CD8-positive, alpha-beta memory T cell (primary cell): ENCODE measurements around the gene ALG2. TPM values are rescaled to one million over a fixed set of nuclear protein-coding genes. Genes with fewer than 3 reads are reported as not detected.
A peak's percentile ranks its signal among the peaks of the same experiment; 100 is the strongest.
"Not testable (repeated sequence)": the region's sequence is repeated elsewhere in the genome, so short reads cannot be mapped to it uniquely, and the experiment has no call there.

Experiments
- CTCF ChIA-PET: fragments of 350-600 bp; sonication (Branson Sonifier 250); formaldehyde crosslinking; loops from one replicate; lab custom pipeline; 2021; ENCODE audit warnings: antibody characterized with exemption; lab: Charles Lee
- POLR2A ChIA-PET: fragments of 350-600 bp; sonication (Branson Sonifier 250); formaldehyde crosslinking; loops from one replicate; lab custom pipeline; 2021; ENCODE audit warnings: antibody characterized with exemption; lab: Charles Lee
- DNase-seq, 5 donors: peaks; one replicate each; pipeline versions ENCODE4 v3.0.0 to v3.0.0-alpha.2; 2020 to 2022; ENCODE audit warnings: mixed read lengths in 1 of 5
- H3K27ac ChIP-seq: one replicate; pipeline ENCODE4 v1.7.0; 2013; ENCODE audit warnings: low read depth, mild to moderate bottlenecking, low read length, moderate library complexity
- H3K27me3 ChIP-seq: 2 replicates; pipeline ENCODE4 v1.7.0; 2013; ENCODE audit warnings: low read length, mild to moderate bottlenecking; ENCODE audit not compliant: insufficient read depth, poor library complexity, severe bottlenecking
- H3K36me3 ChIP-seq: 2 replicates; pipeline ENCODE4 v1.7.0; 2013; ENCODE audit warnings: mild to moderate bottlenecking, low read length, moderate library complexity; ENCODE audit not compliant: insufficient read depth
- H3K4me1 ChIP-seq: 2 replicates; pipeline ENCODE4 v1.7.0; 2013; ENCODE audit warnings: mild to moderate bottlenecking, low read length, moderate library complexity; ENCODE audit not compliant: insufficient read depth
- H3K4me3 ChIP-seq: 2 replicates; pipeline ENCODE4 v1.7.0; 2013; ENCODE audit warnings: mild to moderate bottlenecking, low read length
- H3K9me3 ChIP-seq: 2 replicates; pipeline ENCODE4 v1.7.0; 2013; ENCODE audit warnings: mild to moderate bottlenecking, low read length
- H3K27ac Mint-ChIP-seq, 8 donors: one replicate each; pipeline ENCODE4 v1.8.0; 2020 to 2021; ENCODE audit warnings: mixed read lengths in 8 of 8, mild to moderate bottlenecking in 6 of 8, inconsistent platforms in 3 of 8, moderate library complexity in 3 of 8
- H3K27me3 Mint-ChIP-seq, 2 donors: one replicate each; pipeline ENCODE4 v1.8.0; 2020 to 2021; ENCODE audit warnings: mixed read lengths in 2 of 2, mild to moderate bottlenecking in 1 of 2, moderate library complexity in 1 of 2
- H3K36me3 Mint-ChIP-seq, 3 donors: one replicate each; pipeline ENCODE4 v1.8.0; 2020 to 2021; ENCODE audit warnings: mixed read lengths in 3 of 3, inconsistent platforms in 1 of 3, mild to moderate bottlenecking in 1 of 3
- H3K4me1 Mint-ChIP-seq, 3 donors: one replicate each; pipeline ENCODE4 v1.8.0; 2020 to 2021; ENCODE audit warnings: mixed read lengths in 3 of 3, inconsistent platforms in 1 of 3, mild to moderate bottlenecking in 1 of 3
- H3K4me3 Mint-ChIP-seq, 7 donors: one replicate each; pipeline ENCODE4 v1.8.0; 2020 to 2021; ENCODE audit warnings: mixed read lengths in 7 of 7, mild to moderate bottlenecking in 6 of 7, moderate library complexity in 4 of 7, inconsistent platforms in 2 of 7
- H3K9me3 Mint-ChIP-seq, 5 donors: one replicate each; pipeline ENCODE4 v1.8.0; 2020 to 2022; ENCODE audit warnings: mixed read lengths in 5 of 5, mild to moderate bottlenecking in 3 of 5, moderate library complexity in 2 of 5, inconsistent platforms in 1 of 5
- polyA plus RNA-seq: library from polyadenylated mRNA; unstranded; fragments of 300-500 nt; fragmentation: Illumina TruSeq; gene quantifications from one replicate; pipeline ENCODE4 v1.2.3, GENCODE V29; 2021
- total RNA-seq, 2 experiments: library from RNA; stranded (reverse); gene quantifications; one replicate each; pipeline ENCODE4 v1.2.3, GENCODE V29; 2021

Gene ALG2
- total and polyA plus RNA-seq, 3 experiments from 2014 or later: 30.1 to 33.2 (median 31.4) TPM

DNA sequence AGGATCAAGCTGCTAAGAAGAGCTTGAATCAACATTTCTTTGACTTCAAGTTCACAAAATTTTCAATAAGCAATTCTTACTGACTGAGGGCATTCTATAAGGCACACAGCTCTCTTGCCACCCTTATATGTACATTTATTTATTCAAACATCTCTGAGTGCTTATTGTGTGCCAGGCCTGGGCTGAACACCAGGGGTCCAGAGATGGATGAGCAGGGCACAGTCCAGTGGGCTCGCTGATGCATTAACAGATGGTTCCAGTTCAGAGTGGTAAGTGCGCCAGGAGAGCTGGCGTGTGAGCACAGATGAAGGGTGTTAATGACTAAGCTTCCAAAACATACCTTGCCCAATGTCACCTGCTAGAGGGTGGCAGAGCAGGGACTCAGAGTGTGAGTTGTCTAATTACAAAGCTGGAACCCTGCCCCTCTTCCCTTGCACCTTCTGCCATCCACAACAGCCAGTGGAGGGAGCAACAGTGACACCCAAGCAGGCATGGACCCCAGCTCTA lies 24.6 kb downstream of the ALG2 start:
- Histone ChIP-seq H3K27ac (no peak overlapping the region), H3K4me1 (no peaks in the 10 kb centered on the region), H3K27me3 (no peaks in the 10 kb centered on the region), H3K36me3 (no peaks in the 10 kb centered on the region), H3K4me3 (no peak overlapping the region), H3K9me3 (no peaks in the 10 kb centered on the region)
- H3K4me1 Mint-ChIP-seq: peaks cover 0 to 8% (median 2%) of the 10 kb centered on the region in 3 donors
- H3K9me3 Mint-ChIP-seq: peaks cover 0 to 4% (median 0%) of the 10 kb centered on the region in 5 donors
- H3K4me3 Mint-ChIP-seq: no peak overlapping the region
- no peak overlapping the region for H3K27ac Mint-ChIP-seq
- no peak for DNase-seq
- peaks cover 0 to 5% of the 10 kb centered on the region in 2 donors for H3K27me3 Mint-ChIP-seq
- ChIA-PET CTCF (interaction anchor here (1.0 to 2.3 kb wide), 3 partner anchors 10 to 14 kb away, joined by 3 to 9 read pairs (median 4); no protein-coding TSS in a partner anchor), POLR2A (no interaction called here)
- H3K36me3 Mint-ChIP-seq: peaks cover 0 to 4% (median 0%) of the 10 kb centered on the region in 3 donors

DNA sequence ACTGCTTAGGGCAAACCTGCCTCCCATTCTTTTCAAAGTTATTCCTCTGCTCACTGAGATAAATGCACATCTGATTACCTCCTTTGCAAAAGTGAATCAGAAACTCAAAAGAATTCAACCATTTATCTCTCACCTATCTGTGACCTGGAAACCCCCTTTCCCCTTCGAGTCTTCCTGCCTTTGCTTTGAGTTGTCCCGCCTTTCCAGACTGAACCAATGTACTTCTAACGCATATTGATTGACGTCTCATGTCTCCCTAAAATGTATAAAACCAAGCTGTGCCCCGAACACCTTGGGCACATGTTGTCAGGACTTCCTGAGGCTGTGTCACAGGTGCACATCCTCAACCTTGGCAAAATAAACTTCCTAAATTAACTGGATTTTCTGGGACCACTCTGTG lies 25.3 kb downstream of the ALG2 start:
- H3K27ac ChIP-seq, H3K9me3 Mint-ChIP-seq, H3K4me3 ChIP-seq, H3K4me1 ChIP-seq, POLR2A ChIA-PET, H3K36me3 Mint-ChIP-seq, H3K27me3 Mint-ChIP-seq, H3K27ac Mint-ChIP-seq, H3K4me1 Mint-ChIP-seq, DNase-seq, H3K27me3 ChIP-seq, H3K36me3 ChIP-seq, H3K4me3 Mint-ChIP-seq, H3K9me3 ChIP-seq: not testable (repeated sequence)
- CTCF ChIA-PET: interaction anchor here (2.3 kb wide), 1 partner anchor 12 kb away, joined by 9 read pairs; no protein-coding TSS in a partner anchor

DNA sequence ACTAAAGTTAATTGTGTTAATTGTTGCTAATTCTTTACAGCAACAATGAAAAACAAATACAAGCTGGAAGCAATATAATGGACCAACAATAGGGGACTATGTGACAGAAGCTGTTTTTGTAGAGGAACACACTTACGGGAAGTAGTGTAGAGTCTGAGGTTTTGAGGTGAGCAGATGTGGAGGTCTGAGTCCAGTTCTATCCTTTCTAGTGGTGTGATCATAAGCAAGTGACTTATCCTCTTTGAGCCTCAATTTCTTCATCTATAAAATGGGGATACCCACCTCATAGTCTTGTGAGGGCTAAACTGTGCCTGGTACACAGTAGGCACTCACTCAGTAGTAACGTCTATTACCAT lies 28.3 kb downstream of the ALG2 start:
- Mint-ChIP-seq H3K36me3 (peaks cover 0 to 4% (median 0%) of the 10 kb centered on the region in 3 donors), H3K9me3 (peaks cover 0 to 4% (median 0%) of the 10 kb centered on the region in 5 donors), H3K27me3 (peaks cover 7 to 10% of the 10 kb centered on the region in 2 donors), H3K4me1 (peaks cover 0 to 8% (median 2%) of the 10 kb centered on the region in 3 donors), H3K27ac (no peak overlapping the region), H3K4me3 (no peak overlapping the region)
- no peaks in the 10 kb centered on the region for H3K4me1 ChIP-seq
- H3K27ac ChIP-seq: no peak overlapping the region
- H3K4me3 ChIP-seq: no peak overlapping the region
- no peaks in the 10 kb centered on the region for H3K9me3 ChIP-seq
- no peak for DNase-seq
- no peaks in the 10 kb centered on the region for H3K27me3 ChIP-seq
- POLR2A ChIA-PET: no interaction called here
- no peaks in the 10 kb centered on the region for H3K36me3 ChIP-seq
- CTCF ChIA-PET: no interaction called here

DNA sequence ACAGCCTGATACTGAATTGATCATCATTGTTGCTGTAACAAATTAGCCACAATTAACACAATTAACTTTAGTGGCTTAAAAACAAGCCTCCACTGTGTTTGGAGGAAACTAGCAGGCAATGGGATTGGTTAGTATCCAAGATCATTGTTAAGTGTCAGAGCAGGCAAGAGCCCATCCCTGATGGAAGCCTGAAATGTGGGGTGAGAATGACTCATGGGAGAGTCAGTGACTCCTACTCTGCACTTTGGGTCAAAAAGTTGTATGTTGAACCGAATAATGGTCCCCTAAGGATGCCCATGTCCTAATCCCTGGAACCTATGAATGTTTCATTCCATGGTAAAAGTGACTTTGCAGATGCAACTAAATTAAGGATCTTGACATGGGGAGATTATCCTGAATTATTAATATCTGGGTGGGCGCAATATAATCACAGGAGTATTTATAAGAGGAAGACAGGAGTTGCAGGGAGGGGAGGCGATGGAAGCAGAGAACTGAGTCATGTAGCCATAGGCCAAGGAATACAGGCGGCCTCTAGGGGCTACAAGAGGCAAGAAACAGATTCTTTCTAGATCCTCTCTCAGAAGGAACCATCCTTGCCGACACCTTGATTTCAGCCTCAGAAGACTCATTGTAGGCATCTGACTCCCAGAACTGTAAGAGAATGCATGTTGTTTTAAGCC lies 28.8 kb downstream of the ALG2 start:
- Histone ChIP-seq H3K4me1 (no peaks in the 10 kb centered on the region), H3K27ac (no peak overlapping the region), H3K9me3 (no peaks in the 10 kb centered on the region), H3K36me3 (no peaks in the 10 kb centered on the region), H3K27me3 (no peaks in the 10 kb centered on the region), H3K4me3 (no peak overlapping the region)
- Mint-ChIP-seq H3K9me3 (peaks cover 0 to 4% (median 0%) of the 10 kb centered on the region in 5 donors), H3K36me3 (peaks cover 0 to 4% (median 0%) of the 10 kb centered on the region in 3 donors), H3K4me3 (no peak overlapping the region), H3K4me1 (peaks cover 0 to 8% (median 2%) of the 10 kb centered on the region in 3 donors), H3K27ac (no peak overlapping the region), H3K27me3 (peaks cover 10% of the 10 kb centered on the region in 2 donors)
- POLR2A ChIA-PET: no interaction called here
- DNase-seq: no peak
- CTCF ChIA-PET: no interaction called here

DNA sequence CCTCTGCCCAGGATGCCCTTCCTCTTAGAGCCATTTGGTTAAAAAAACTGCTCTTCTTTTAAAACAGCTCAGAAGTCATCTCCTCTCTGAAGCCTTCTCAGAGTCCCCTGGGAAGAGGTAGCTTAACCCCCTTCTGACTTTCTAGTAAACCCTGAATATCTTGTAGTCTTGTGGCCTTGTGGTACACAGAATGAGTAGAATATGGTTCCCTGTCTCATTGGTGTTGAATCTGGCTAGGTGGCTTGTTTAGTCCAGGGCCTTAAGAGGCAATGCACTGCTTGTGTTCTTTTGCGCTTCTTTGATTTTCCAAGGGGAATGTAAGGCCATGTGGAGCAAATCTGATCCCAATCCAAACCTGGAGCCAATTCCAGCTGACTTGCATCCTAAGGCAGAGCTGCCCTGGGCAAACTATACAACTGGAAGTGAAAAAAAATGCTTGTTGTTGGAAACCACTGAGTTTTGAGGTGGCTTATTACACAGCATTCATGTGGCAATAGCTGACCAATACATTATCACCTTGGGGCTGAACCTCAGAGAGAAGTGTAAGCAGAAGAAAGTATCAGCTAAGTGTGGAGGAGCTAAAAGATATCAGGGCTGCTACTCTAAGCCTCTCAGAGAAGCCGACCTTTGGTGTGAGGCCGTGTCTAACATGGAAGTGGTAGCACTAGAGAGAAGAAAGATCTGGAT lies 31.0 kb downstream of the ALG2 start:
- Mint-ChIP-seq H3K36me3 (peaks cover 0 to 4% (median 0%) of the 10 kb centered on the region in 3 donors), H3K4me3 (no peak overlapping the region), H3K4me1 (peaks cover 0 to 2% (median 0%) of the 10 kb centered on the region in 3 donors), H3K9me3 (peaks cover 0 to 4% (median 0%) of the 10 kb centered on the region in 5 donors), H3K27me3 (peaks cover 10 to 11% of the 10 kb centered on the region in 2 donors), H3K27ac (no peak overlapping the region)
- ChIA-PET CTCF (no interaction called here), POLR2A (no interaction called here)
- Histone ChIP-seq H3K4me3 (no peak overlapping the region), H3K36me3 (no peaks in the 10 kb centered on the region), H3K4me1 (no peaks in the 10 kb centered on the region), H3K27ac (no peak overlapping the region), H3K9me3 (no peaks in the 10 kb centered on the region), H3K27me3 (no peaks in the 10 kb centered on the region)
- no peak for DNase-seq

DNA sequence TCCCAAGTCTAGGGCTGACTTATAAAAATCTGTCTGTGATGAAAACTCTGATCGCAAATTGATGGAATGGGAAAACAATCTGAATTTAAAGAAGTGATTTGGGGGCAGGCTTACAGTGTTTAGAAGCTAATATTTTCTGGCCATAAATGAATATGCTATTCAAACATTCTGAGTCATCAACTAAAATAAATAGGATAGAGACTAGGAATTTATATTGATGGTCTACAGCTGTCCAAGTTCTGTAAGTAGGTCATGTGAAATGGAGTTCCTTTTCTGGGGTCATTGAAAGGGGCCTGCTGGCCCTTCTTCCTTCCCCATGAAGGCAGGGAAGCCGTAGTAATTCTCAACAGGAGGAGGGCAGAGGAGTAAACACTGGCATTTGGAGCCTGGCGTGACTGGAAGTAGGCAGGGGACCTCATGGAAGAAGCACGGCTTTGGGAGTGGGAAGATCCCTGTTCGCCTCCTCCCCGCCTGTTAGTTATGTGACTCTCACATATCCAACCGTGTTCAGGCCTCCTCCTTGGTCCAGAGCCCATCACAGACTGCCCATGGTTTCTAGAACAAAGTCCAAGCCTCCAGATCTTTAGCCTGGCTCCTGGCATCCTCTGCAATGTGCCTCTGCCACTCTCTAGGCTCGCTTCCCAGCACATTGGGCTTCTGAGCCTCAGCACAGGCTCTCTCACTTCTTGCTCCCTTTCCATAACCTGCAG lies 31.7 kb downstream of the ALG2 start:
- no peak overlapping the region for H3K4me3 Mint-ChIP-seq
- H3K9me3 Mint-ChIP-seq: peaks cover 0 to 4% (median 0%) of the 10 kb centered on the region in 5 donors
- H3K36me3 Mint-ChIP-seq: peaks cover 0 to 4% (median 0%) of the 10 kb centered on the region in 3 donors
- H3K27ac Mint-ChIP-seq: no peak overlapping the region
- ChIA-PET CTCF (no interaction called here), POLR2A (no interaction called here)
- peaks cover 0 to 2% (median 0%) of the 10 kb centered on the region in 3 donors for H3K4me1 Mint-ChIP-seq
- no peaks in the 10 kb centered on the region for H3K36me3 ChIP-seq
- H3K4me1 ChIP-seq: no peaks in the 10 kb centered on the region
- no peak overlapping the region for H3K27ac ChIP-seq
- peaks cover 10 to 12% of the 10 kb centered on the region in 2 donors for H3K27me3 Mint-ChIP-seq
- no peak overlapping the region for H3K4me3 ChIP-seq
- H3K27me3 ChIP-seq: no peaks in the 10 kb centered on the region
- no peaks in the 10 kb centered on the region for H3K9me3 ChIP-seq
- DNase-seq: no peak

DNA sequence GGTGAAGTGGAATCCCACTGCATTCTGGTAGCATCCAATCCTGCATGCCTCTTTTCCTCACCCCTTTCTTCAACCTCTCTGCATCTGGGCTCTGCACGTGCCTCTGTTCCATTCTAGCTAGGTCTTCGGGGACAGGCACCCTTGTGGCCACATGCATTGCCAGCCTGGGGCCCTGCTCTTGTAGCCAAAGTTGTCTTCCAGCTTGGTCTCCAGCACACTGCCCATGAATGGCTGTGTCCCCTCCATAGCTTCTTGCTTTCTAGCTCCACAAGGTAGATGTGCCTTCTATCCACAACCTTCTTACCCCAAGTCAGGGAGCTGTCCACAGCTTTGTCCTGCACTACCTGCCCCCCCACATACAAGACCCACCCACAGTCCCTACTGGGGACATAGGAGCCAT lies 32.6 kb downstream of the ALG2 start:
- Histone ChIP-seq H3K9me3 (no peaks in the 10 kb centered on the region), H3K27ac (no peak overlapping the region), H3K4me1 (peaks cover 6% of the 10 kb centered on the region), H3K27me3 (no peaks in the 10 kb centered on the region), H3K4me3 (no peak overlapping the region), H3K36me3 (no peaks in the 10 kb centered on the region)
- ChIA-PET CTCF (no interaction called here), POLR2A (no interaction called here)
- peaks cover 4 to 7% (median 6%) of the 10 kb centered on the region in 3 donors for H3K4me1 Mint-ChIP-seq
- peak overlapping the region in 1 of 8 donors; percentile 88 for H3K27ac Mint-ChIP-seq
- no peak for DNase-seq
- no peaks in the 10 kb centered on the region for H3K36me3 Mint-ChIP-seq
- H3K4me3 Mint-ChIP-seq: no peak overlapping the region
- H3K9me3 Mint-ChIP-seq: no peaks in the 10 kb centered on the region
- peaks cover 10% of the 10 kb centered on the region in 2 donors for H3K27me3 Mint-ChIP-seq
